Effector memory CD8-positive, alpha-beta T cell (primary cell): ENCODE measurements around the gene SLC16A7.
A peak's percentile ranks its signal among the peaks of the same experiment; 100 is the strongest.

Experiments used
- ATAC-seq: fragments of 150-1000 bp; cut with Tn5 transposase; replicated peaks from 2 replicates; pipeline ENCODE4 v1.10.0; 2021; ENCODE audit warnings: mild to moderate bottlenecking, moderate library complexity
- DNase-seq, 3 experiments: peaks; one replicate each; pipeline ENCODE4 v3.0.0; 2021
- H3K27ac Mint-ChIP-seq, 2 donors: one replicate each; pipeline ENCODE4 v1.8.0; 2022; ENCODE audit warnings: mild to moderate bottlenecking in 2 of 2, mixed read lengths in 2 of 2, moderate library complexity in 2 of 2
- H3K27me3 Mint-ChIP-seq, 2 donors: one replicate each; pipeline ENCODE4 v1.8.0; 2022; ENCODE audit warnings: mixed read lengths in 2 of 2
- H3K36me3 Mint-ChIP-seq: one replicate; pipeline ENCODE4 v1.8.0; 2022; ENCODE audit warnings: mild to moderate bottlenecking, moderate library complexity, mixed read lengths; ENCODE audit not compliant: insufficient read depth
- H3K4me1 Mint-ChIP-seq, 2 donors: one replicate each; pipeline ENCODE4 v1.8.0; 2022; ENCODE audit warnings: low read depth in 2 of 2, mixed read lengths in 2 of 2
- H3K4me3 Mint-ChIP-seq, 2 donors: one replicate each; pipeline ENCODE4 v1.8.0; 2022; ENCODE audit warnings: mild to moderate bottlenecking in 2 of 2, mixed read lengths in 2 of 2, moderate library complexity in 2 of 2
- H3K9me3 Mint-ChIP-seq, 2 donors: one replicate each; pipeline ENCODE4 v1.8.0; 2022; ENCODE audit warnings: mixed read lengths in 2 of 2

SLC16A7 gene

GRCh38 chr12:59634254-59634653, 38.4 kb downstream of the SLC16A7 start:
- H3K36me3 Mint-ChIP-seq, result no peaks in the 10 kb centered on the region
- H3K27ac Mint-ChIP-seq, result no peak overlapping the region
- H3K4me1 Mint-ChIP-seq, result peaks cover 19 to 63% of the 10 kb centered on the region in 2 donors
- no peaks in the 10 kb centered on the region for H3K27me3 Mint-ChIP-seq
- no peak overlapping the region for H3K4me3 Mint-ChIP-seq
- DNase-seq (no peak), ATAC-seq (no peak)
- H3K9me3 Mint-ChIP-seq, result no peaks in the 10 kb centered on the region

GRCh38 chr12:59636945-59637691, 41.3 kb downstream of the SLC16A7 start:
- peak; percentile 46 for ATAC-seq
- Mint-ChIP-seq H3K27me3 (no peaks in the 10 kb centered on the region), H3K4me3 (peak overlapping the region in 1 of 2 donors; percentile 47), H3K4me1 (peaks cover 15 to 47% of the 10 kb centered on the region in 2 donors), H3K27ac (peak overlapping the region; percentile 11 to 91), H3K9me3 (no peaks in the 10 kb centered on the region), H3K36me3 (no peaks in the 10 kb centered on the region)
- no peak for DNase-seq

- Mint-ChIP-seq H3K4me3 (peak overlapping the region in 1 of 2 donors; percentile 47), H3K9me3 (no peaks in the 10 kb centered on the region), H3K27ac (peak overlapping the region; percentile 11 to 91), H3K4me1 (peaks cover 18 to 43% of the 10 kb centered on the region in 2 donors), H3K36me3 (no peaks in the 10 kb centered on the region), H3K27me3 (no peaks in the 10 kb centered on the region)
- ATAC-seq (peak; percentile 19), DNase-seq (no peak)
Observed at GRCh38 chr12:59637692-59638070, 41.9 kb downstream of the SLC16A7 start.

GRCh38 chr12:59643550-59643949, 47.7 kb downstream of the SLC16A7 start:
- Mint-ChIP-seq H3K4me1 (peaks cover 14 to 24% of the 10 kb centered on the region in 2 donors), H3K36me3 (no peaks in the 10 kb centered on the region), H3K4me3 (no peak overlapping the region), H3K27ac (no peak overlapping the region), H3K27me3 (no peaks in the 10 kb centered on the region), H3K9me3 (peaks cover 6 to 10% of the 10 kb centered on the region in 2 donors)
- ATAC-seq (no peak), DNase-seq (no peak)

- DNase-seq (no peak), ATAC-seq (no peak)
- Mint-ChIP-seq H3K9me3 (peaks cover 6 to 10% of the 10 kb centered on the region in 2 donors), H3K4me1 (peaks cover 13 to 34% of the 10 kb centered on the region in 2 donors), H3K36me3 (no peaks in the 10 kb centered on the region), H3K27me3 (no peaks in the 10 kb centered on the region), H3K4me3 (no peak overlapping the region), H3K27ac (peak overlapping the region in 1 of 2 donors; percentile 50)
Observed at GRCh38 chr12:59645242-59645641, 49.4 kb downstream of the SLC16A7 start.

- no peak overlapping the region for H3K27ac Mint-ChIP-seq
- peaks cover 6 to 10% of the 10 kb centered on the region in 2 donors for H3K9me3 Mint-ChIP-seq
- ATAC-seq, result no peak
- peaks cover 17 to 40% of the 10 kb centered on the region in 2 donors for H3K4me1 Mint-ChIP-seq
- DNase-seq, result no peak
- H3K36me3 Mint-ChIP-seq, result no peaks in the 10 kb centered on the region
- H3K4me3 Mint-ChIP-seq, result no peak overlapping the region
- no peaks in the 10 kb centered on the region for H3K27me3 Mint-ChIP-seq
Observed at GRCh38 chr12:59646636-59647035, 50.8 kb downstream of the SLC16A7 start.

- Mint-ChIP-seq H3K27ac (peak overlapping the region in 1 of 2 donors; percentile 22), H3K27me3 (no peaks in the 10 kb centered on the region), H3K36me3 (no peaks in the 10 kb centered on the region), H3K4me1 (peaks cover 14 to 41% of the 10 kb centered on the region in 2 donors), H3K9me3 (peaks cover 6 to 10% of the 10 kb centered on the region in 2 donors), H3K4me3 (no peak overlapping the region)
- DNase-seq (no peak), ATAC-seq (no peak)
Observed at GRCh38 chr12:59649203-59649602, 53.4 kb downstream of the SLC16A7 start.

GRCh38 chr12:59650588-59651228, 54.9 kb downstream of the SLC16A7 start:
- Mint-ChIP-seq H3K27me3 (no peaks in the 10 kb centered on the region), H3K36me3 (no peaks in the 10 kb centered on the region), H3K4me1 (peaks cover 13 to 32% of the 10 kb centered on the region in 2 donors), H3K9me3 (peaks cover 0 to 2% of the 10 kb centered on the region in 2 donors), H3K27ac (peak overlapping the region in 1 of 2 donors; percentile 84), H3K4me3 (no peak overlapping the region)
- DNase-seq (no peak), ATAC-seq (no peak)

- Mint-ChIP-seq H3K27me3 (no peaks in the 10 kb centered on the region), H3K36me3 (no peaks in the 10 kb centered on the region), H3K4me1 (peaks cover 13 to 35% of the 10 kb centered on the region in 2 donors), H3K9me3 (peaks cover 0 to 2% of the 10 kb centered on the region in 2 donors), H3K27ac (no peak overlapping the region), H3K4me3 (no peak overlapping the region)
- no peak for ATAC-seq
- DNase-seq, result no peak
Observed at GRCh38 chr12:59651229-59651920, 55.5 kb downstream of the SLC16A7 start.

GRCh38 chr12:59652130-59652529, 56.3 kb downstream of the SLC16A7 start:
- Mint-ChIP-seq H3K36me3 (peaks cover 7% of the 10 kb centered on the region), H3K4me3 (no peak overlapping the region), H3K27me3 (no peaks in the 10 kb centered on the region), H3K4me1 (peaks cover 13 to 40% of the 10 kb centered on the region in 2 donors), H3K27ac (no peak overlapping the region), H3K9me3 (no peaks in the 10 kb centered on the region)
- no peak for DNase-seq
- no peak for ATAC-seq

GRCh38 chr12:59654061-59654460, 58.2 kb downstream of the SLC16A7 start:
- Mint-ChIP-seq H3K9me3 (no peaks in the 10 kb centered on the region), H3K27ac (no peak overlapping the region), H3K27me3 (no peaks in the 10 kb centered on the region), H3K4me1 (peaks cover 7 to 27% of the 10 kb centered on the region in 2 donors), H3K4me3 (no peak overlapping the region), H3K36me3 (peaks cover 8% of the 10 kb centered on the region)
- no peak for ATAC-seq
- no peak for DNase-seq

- Mint-ChIP-seq H3K9me3 (no peaks in the 10 kb centered on the region), H3K36me3 (peaks cover 8% of the 10 kb centered on the region), H3K4me1 (peaks cover 12 to 31% of the 10 kb centered on the region in 2 donors), H3K27ac (no peak overlapping the region), H3K4me3 (no peak overlapping the region), H3K27me3 (no peaks in the 10 kb centered on the region)
- ATAC-seq (no peak), DNase-seq (no peak)
Observed at GRCh38 chr12:59657266-59657665, 61.4 kb downstream of the SLC16A7 start.

GRCh38 chr12:59657711-59658110, 61.9 kb downstream of the SLC16A7 start:
- Mint-ChIP-seq H3K27me3 (no peaks in the 10 kb centered on the region), H3K36me3 (peaks cover 8% of the 10 kb centered on the region), H3K4me1 (peaks cover 14 to 35% of the 10 kb centered on the region in 2 donors), H3K27ac (no peak overlapping the region), H3K9me3 (no peaks in the 10 kb centered on the region), H3K4me3 (no peak overlapping the region)
- DNase-seq, result no peak
- ATAC-seq, result no peak
